Caco-2 (cell line): Measurements from ENCODE around the gene ZGRF1. TPM values are rescaled to one million over a fixed set of nuclear protein-coding genes. Genes with fewer than 3 reads are reported as not detected.

Experiments used
- BruUV-seq: library from RNA; stranded (reverse); fragments of 400-500 nt; replicated peaks from 2 replicates; lab custom pipeline; 2021; lab: Mats Ljungman, UMichigan
- CTCF ChIA-PET: fragments of 300-600 bp; sonication (Branson Sonifier 250); formaldehyde crosslinking; loops from one replicate; lab custom pipeline; 2022; ENCODE audit warnings: antibody characterized with exemption; lab: Charles Lee
- POLR2A ChIA-PET: fragments of 300-600 bp; sonication (Branson Sonifier 250); formaldehyde crosslinking; loops from one replicate; lab custom pipeline; 2022; ENCODE audit warnings: antibody characterized with exemption; lab: Charles Lee
- DNase-seq, 2 experiments: peaks; one replicate each; pipeline versions ENCODE4 v3.0.0 to v3.0.0-alpha.2; 2020 to 2022
- H3K27me3 ChIP-seq: replicated peaks from 2 replicates; pipeline ENCODE4 v1.6.0; 2011; ENCODE audit warnings: low read length; ENCODE audit not compliant: control insufficient read depth, insufficient read depth
- H3K36me3 ChIP-seq: 2 replicates; pipeline ENCODE4 v1.5.1; 2011; ENCODE audit warnings: low read length; ENCODE audit not compliant: control insufficient read depth, insufficient read depth
- H3K4me1 ChIP-seq: fragments of 250-450 bp; sonication (Bioruptor Pico); 2 replicates; pipeline ENCODE4 v1.5.1; 2020; ENCODE audit warnings: mild to moderate bottlenecking
- H3K4me3 ChIP-seq: 2 replicates; pipeline ENCODE4 v1.5.1; 2011; ENCODE audit warnings: low read depth, mild to moderate bottlenecking, control low read depth, low read length
- H3K9me3 ChIP-seq: fragments of 250-450 bp; sonication (Bioruptor Pico); 2 replicates; pipeline ENCODE4 v1.5.1; 2020; ENCODE audit warnings: mild to moderate bottlenecking, moderate library complexity
- H3K27ac Mint-ChIP-seq: one replicate; pipeline ENCODE4 v1.8.0; 2022; ENCODE audit warnings: mixed read lengths; ENCODE audit not compliant: unreplicated experiment
- H3K27me3 Mint-ChIP-seq: one replicate; pipeline ENCODE4 v1.8.0; 2022; ENCODE audit warnings: mixed read lengths; ENCODE audit not compliant: insufficient read depth, unreplicated experiment
- H3K36me3 Mint-ChIP-seq: one replicate; pipeline ENCODE4 v1.8.0; 2022; ENCODE audit warnings: mild to moderate bottlenecking, mixed read lengths; ENCODE audit not compliant: insufficient read depth, unreplicated experiment
- H3K4me1 Mint-ChIP-seq: one replicate; pipeline ENCODE4 v1.8.0; 2022; ENCODE audit warnings: low read depth, mixed read lengths; ENCODE audit not compliant: unreplicated experiment
- H3K4me3 Mint-ChIP-seq: one replicate; pipeline ENCODE4 v1.8.0; 2022; ENCODE audit warnings: mild to moderate bottlenecking, moderate library complexity, mixed read lengths; ENCODE audit not compliant: unreplicated experiment
- H3K9me3 Mint-ChIP-seq: one replicate; pipeline ENCODE4 v1.8.0; 2022; ENCODE audit warnings: mixed read lengths; ENCODE audit not compliant: unreplicated experiment
- CTCF ChIP-seq, 2 experiments: fragments of 200-600 bp in 1 of 2; IDR thresholded peaks; 1 replicate in 1 of 2; 2 replicates in 1 of 2; pipeline versions ENCODE4 v1.5.1 to v1.8.0; 2011 to 2022; ENCODE audit warnings: antibody characterized with exemption in 1 of 2, control low read depth in 1 of 2, inconsistent platforms in 1 of 2, low read depth in 1 of 2, low read length in 1 of 2, mild to moderate bottlenecking in 1 of 2, moderate library complexity in 1 of 2; ENCODE audit not compliant: insufficient read depth in 1 of 2, severe bottlenecking in 1 of 2, unreplicated experiment in 1 of 2
- intact Hi-C: fragments of 100-400 bp; cut with micrococcal nuclease; formaldehyde crosslinking; loops from one replicate; pipeline ENCODE4 v1.10.0; 2022; ENCODE audit not compliant: unreplicated experiment
- total RNA-seq: library from RNA; stranded (reverse); gene quantifications from 2 replicates; pipeline ENCODE4 v1.2.3, GENCODE V29; 2022

Gene ZGRF1
- total RNA-seq, 1 experiment from 2014 or later = 14.7 TPM

GRCh38 chr4:112563431-112564200 lies 73.1 kb downstream of the ZGRF1 start:
- intact Hi-C loops = no loop called here
- Histone ChIP-seq H3K36me3 (no peaks in the 10 kb centered on the region), H3K9me3 (no peaks in the 10 kb centered on the region), H3K4me1 (no peaks in the 10 kb centered on the region), H3K27me3 (no peaks in the 10 kb centered on the region), H3K4me3 (no peak overlapping the region)
- POLR2A ChIA-PET = no interaction called here
- Mint-ChIP-seq H3K9me3 (no peaks in the 10 kb centered on the region), H3K27ac (no peak overlapping the region), H3K4me1 (no peaks in the 10 kb centered on the region), H3K27me3 (no peaks in the 10 kb centered on the region), H3K4me3 (no peak overlapping the region), H3K36me3 (no peaks in the 10 kb centered on the region)
- CTCF ChIA-PET = no interaction called here
- BruUV-seq = no TSS peak
- no peak for DNase-seq
- TF ChIP-seq CTCF (IDR thresholded peaks at IDR 0.05; ENCODE audit: insufficient read depth in 1 of 2, low read depth in 1 of 2, low read length in 1 of 2, severe bottlenecking in 1 of 2, unreplicated experiment in 1 of 2) = no peak

GRCh38 chr4:112562254-112562879 lies 74.3 kb downstream of the ZGRF1 start:
- no peak for DNase-seq
- no TSS peak for BruUV-seq
- H3K4me1 ChIP-seq = no peaks in the 10 kb centered on the region
- CTCF ChIA-PET = no interaction called here
- H3K36me3 Mint-ChIP-seq = no peaks in the 10 kb centered on the region
- H3K4me1 Mint-ChIP-seq = no peaks in the 10 kb centered on the region
- H3K27me3 ChIP-seq = no peaks in the 10 kb centered on the region
- no peak overlapping the region for H3K4me3 Mint-ChIP-seq
- intact Hi-C loops = no loop called here
- H3K27ac Mint-ChIP-seq = no peak overlapping the region
- POLR2A ChIA-PET = no interaction called here
- H3K9me3 ChIP-seq = no peaks in the 10 kb centered on the region
- no peaks in the 10 kb centered on the region for H3K9me3 Mint-ChIP-seq
- no peak overlapping the region for H3K4me3 ChIP-seq
- TF ChIP-seq CTCF (IDR thresholded peaks at IDR 0.05; ENCODE audit: insufficient read depth in 1 of 2, low read depth in 1 of 2, low read length in 1 of 2, severe bottlenecking in 1 of 2, unreplicated experiment in 1 of 2) = no peak
- H3K36me3 ChIP-seq = no peaks in the 10 kb centered on the region
- no peaks in the 10 kb centered on the region for H3K27me3 Mint-ChIP-seq

- Histone ChIP-seq H3K9me3 (no peaks in the 10 kb centered on the region), H3K36me3 (no peaks in the 10 kb centered on the region), H3K27me3 (no peaks in the 10 kb centered on the region), H3K4me1 (no peaks in the 10 kb centered on the region), H3K4me3 (no peak overlapping the region)
- ChIA-PET CTCF (no interaction called here), POLR2A (no interaction called here)
- DNase-seq = no peak
- H3K36me3 Mint-ChIP-seq = no peaks in the 10 kb centered on the region
- BruUV-seq = no TSS peak
- no peak for TF ChIP-seq CTCF (IDR thresholded peaks at IDR 0.05; ENCODE audit: insufficient read depth in 1 of 2, low read depth in 1 of 2, low read length in 1 of 2, severe bottlenecking in 1 of 2, unreplicated experiment in 1 of 2)
- no peak overlapping the region for H3K4me3 Mint-ChIP-seq
- intact Hi-C loops = no loop called here
- H3K4me1 Mint-ChIP-seq = no peaks in the 10 kb centered on the region
- H3K27ac Mint-ChIP-seq = no peak overlapping the region
- no peaks in the 10 kb centered on the region for H3K27me3 Mint-ChIP-seq
- no peaks in the 10 kb centered on the region for H3K9me3 Mint-ChIP-seq
These were observed 76.6 kb downstream of the ZGRF1 start for GRCh38 chr4:112560084-112560483.
